CD14-positive monocyte (primary cell): ENCODE data around the gene FBXW4. TPM values are rescaled to one million over a fixed set of nuclear protein-coding genes. Genes with fewer than 3 reads are reported as not detected.

ENCODE experiments used
- DNase-seq, 3 donors: peaks; one replicate each; pipeline ENCODE4 v3.0.0-alpha.2; 2011 to 2022
- H2AFZ ChIP-seq: 2 replicates; pipeline ENCODE4 v1.6.0; 2012; ENCODE audit warnings: mild to moderate bottlenecking, low read depth, low read length, inconsistent platforms; ENCODE audit not compliant: insufficient read depth, poor library complexity, severe bottlenecking
- H3K27ac ChIP-seq, 2 donors: 1 replicate in 1 of 2; 2 replicates in 1 of 2; pipeline ENCODE4 v1.5.1; 2012 to 2013; ENCODE audit warnings: low read length in 2 of 2, control low read depth in 1 of 2, inconsistent platforms in 1 of 2, low read depth in 1 of 2, mild to moderate bottlenecking in 1 of 2
- H3K27me3 ChIP-seq, 2 donors: one replicate each; pipeline versions ENCODE4 v1.6.0 to v1.6.1; 2011 to 2013; ENCODE audit warnings: low read length in 2 of 2; ENCODE audit not compliant: control insufficient read depth in 2 of 2, insufficient read depth in 2 of 2
- H3K36me3 ChIP-seq, 2 donors: replicated peaks in 1 of 2; 1 replicate in 1 of 2; 2 replicates in 1 of 2; pipeline versions ENCODE4 v1.5.1 to v1.6.1; 2012 to 2013; ENCODE audit warnings: low read length in 2 of 2, control low read depth in 1 of 2, inconsistent platforms in 1 of 2, mild to moderate bottlenecking in 1 of 2; ENCODE audit not compliant: insufficient read depth in 2 of 2, control insufficient read depth in 1 of 2
- H3K4me1 ChIP-seq, 2 donors: 1 replicate in 1 of 2; 2 replicates in 1 of 2; pipeline versions ENCODE4 v1.5.1 to v1.6.1; 2012 to 2013; ENCODE audit warnings: low read length in 2 of 2, control low read depth in 1 of 2, inconsistent platforms in 1 of 2, mild to moderate bottlenecking in 1 of 2, moderate library complexity in 1 of 2; ENCODE audit not compliant: insufficient read depth in 2 of 2, control insufficient read depth in 1 of 2
- H3K4me2 ChIP-seq: replicated peaks from 2 replicates; pipeline ENCODE3; 2012; ENCODE audit warnings: low read length, moderate library complexity, mild to moderate bottlenecking; ENCODE audit not compliant: poor library complexity, severe bottlenecking; ENCODE audit errors: extremely low read depth
- H3K4me3 ChIP-seq, 3 experiments: fragments of 200-600 bp in 1 of 3; sonication (generic) in 1 of 3; replicated peaks in 1 of 3; 1 replicate in 2 of 3; 2 replicates in 1 of 3; pipeline ENCODE4 v1.5.1; 2011 to 2013; ENCODE audit warnings: low read length in 3 of 3, mild to moderate bottlenecking in 3 of 3, control low read depth in 2 of 3, low read depth in 2 of 3, inconsistent platforms in 1 of 3, moderate library complexity in 1 of 3
- H3K79me2 ChIP-seq: 2 replicates; pipeline ENCODE4 v1.6.0; 2012; ENCODE audit warnings: mild to moderate bottlenecking, control low read depth, inconsistent platforms, low read length, moderate library complexity; ENCODE audit not compliant: insufficient read depth
- H3K9ac ChIP-seq: 2 replicates; pipeline ENCODE4 v1.6.0; 2017; ENCODE audit warnings: low read length, mild to moderate bottlenecking; ENCODE audit not compliant: insufficient read depth, poor library complexity, severe bottlenecking
- H3K9me3 ChIP-seq, 2 donors: replicated peaks in 1 of 2; 1 replicate in 1 of 2; 2 replicates in 1 of 2; pipeline versions ENCODE4 v1.5.1 to v1.6.1; 2012 to 2013; ENCODE audit warnings: low read length in 2 of 2, control low read depth in 1 of 2; ENCODE audit not compliant: control insufficient read depth in 1 of 2, insufficient read depth in 1 of 2
- H4K20me1 ChIP-seq: 2 replicates; pipeline ENCODE4 v1.6.0; 2012; ENCODE audit warnings: mild to moderate bottlenecking, low read length, control low read depth, moderate library complexity; ENCODE audit not compliant: insufficient read depth
- H3K27ac Mint-ChIP-seq, 7 donors: one replicate each; pipeline ENCODE4 v1.8.0; 2020; ENCODE audit warnings: mild to moderate bottlenecking in 7 of 7, mixed read lengths in 7 of 7, moderate library complexity in 6 of 7, inconsistent platforms in 2 of 7
- H3K27me3 Mint-ChIP-seq, 3 donors: one replicate each; pipeline ENCODE4 v1.8.0; 2021 to 2022; ENCODE audit warnings: low read depth in 3 of 3, mild to moderate bottlenecking in 3 of 3, mixed read lengths in 3 of 3, moderate library complexity in 3 of 3, inconsistent platforms in 1 of 3
- H3K36me3 Mint-ChIP-seq, 2 donors: one replicate each; pipeline ENCODE4 v1.8.0; 2020; ENCODE audit warnings: mixed read lengths in 2 of 2, inconsistent platforms in 1 of 2, mild to moderate bottlenecking in 1 of 2
- H3K4me1 Mint-ChIP-seq: one replicate; pipeline ENCODE4 v1.8.0; 2020; ENCODE audit warnings: mild to moderate bottlenecking, mixed read lengths
- H3K4me3 Mint-ChIP-seq, 2 donors: one replicate each; pipeline ENCODE4 v1.8.0; 2020; ENCODE audit warnings: mild to moderate bottlenecking in 2 of 2, mixed read lengths in 2 of 2, moderate library complexity in 1 of 2
- H3K9me3 Mint-ChIP-seq, 7 donors: one replicate each; pipeline ENCODE4 v1.8.0; 2020 to 2022; ENCODE audit warnings: mixed read lengths in 7 of 7, mild to moderate bottlenecking in 6 of 7, moderate library complexity in 6 of 7, inconsistent platforms in 2 of 7
- CTCF ChIP-seq: fragments of 200-600 bp; IDR thresholded peaks from one replicate; pipeline ENCODE4 v1.8.0; 2022; ENCODE audit warnings: antibody characterized with exemption, mild to moderate bottlenecking
- WGBS: methylation state at CpG from one replicate; pipeline ENCODE4 v1.1.5; 2013; ENCODE audit warnings: missing lambda C conversion rate; ENCODE audit not compliant: insufficient coverage; 5-methylcytosine and 5-hydroxymethylcytosine counted together
- intact Hi-C, 2 donors: fragments of 100-400 bp; cut with micrococcal nuclease; formaldehyde crosslinking; loops; one replicate each; pipeline versions ENCODE4 v1.15.0 to v1.15.1; 2023
- polyA plus RNA-seq, 3 donors: library from polyadenylated mRNA; depleted of rRNA in 1 of 3; unstranded in 2 of 3; stranded (reverse) in 1 of 3; fragments of 300-500 nt in 2 of 3; fragments of >200 nt in 1 of 3; fragmentation: Illumina TruSeq in 2 of 3; gene quantifications; 1 replicate in 2 of 3; 2 replicates in 1 of 3; pipeline ENCODE4 v1.2.3, GENCODE V29; 2012 to 2021

FBXW4 gene
- polyA plus RNA-seq, 3 donors: 1.1 to 30.8 (median 1.8) TPM

- no peaks in the 10 kb centered on the region for H3K4me1 ChIP-seq
- H3K27me3 ChIP-seq: peaks cover 0 to 4% of the 10 kb centered on the region in 2 donors
- Mint-ChIP-seq H3K4me1 (peaks cover 2% of the 10 kb centered on the region), H3K27ac (no peak overlapping the region), H3K9me3 (peaks cover 0 to 5% (median 0%) of the 10 kb centered on the region in 7 donors), H3K27me3 (peaks cover 15 to 28% (median 17%) of the 10 kb centered on the region in 3 donors), H3K36me3 (no peaks in the 10 kb centered on the region), H3K4me3 (no peak overlapping the region)
- WGBS: 94% methylated on average over 3 of the region's 10 CpGs
- H3K4me2 ChIP-seq: no peak overlapping the region
- no peaks in the 10 kb centered on the region for H3K36me3 ChIP-seq
- no peak overlapping the region for H3K9ac ChIP-seq
- no peak overlapping the region for H3K27ac ChIP-seq
- H3K4me3 ChIP-seq: no peak overlapping the region
- no peaks in the 10 kb centered on the region for H4K20me1 ChIP-seq
- no peaks in the 10 kb centered on the region for H3K9me3 ChIP-seq
- H3K79me2 ChIP-seq: no peaks in the 10 kb centered on the region
- intact Hi-C loops: no loop called here
- no peak for TF ChIP-seq CTCF
- H2AFZ ChIP-seq: no peak overlapping the region
- no peak for DNase-seq
These were observed 22.1 kb upstream of the FBXW4 start for GRCh38 chr10:101716891-101717659.

- no peak overlapping the region for H3K27ac Mint-ChIP-seq
- H3K36me3 Mint-ChIP-seq: no peaks in the 10 kb centered on the region
- Histone ChIP-seq H3K9ac (no peak overlapping the region), H3K4me2 (no peak overlapping the region), H3K27ac (no peak overlapping the region), H3K36me3 (no peaks in the 10 kb centered on the region), H3K4me1 (no peaks in the 10 kb centered on the region), H3K4me3 (no peak overlapping the region), H3K79me2 (no peaks in the 10 kb centered on the region), H2AFZ (no peak overlapping the region), H3K9me3 (no peaks in the 10 kb centered on the region), H4K20me1 (no peaks in the 10 kb centered on the region), H3K27me3 (peaks cover 3 to 10% of the 10 kb centered on the region in 2 donors)
- H3K27me3 Mint-ChIP-seq: peaks cover 18 to 24% (median 20%) of the 10 kb centered on the region in 3 donors
- peaks cover 0 to 2% (median 0%) of the 10 kb centered on the region in 7 donors for H3K9me3 Mint-ChIP-seq
- H3K4me1 Mint-ChIP-seq: peaks cover 7% of the 10 kb centered on the region
- intact Hi-C loops: no loop called here
- DNase-seq: no peak
- no CpG with 5 or more reads among the region's 2 CpGs for WGBS
- no peak overlapping the region for H3K4me3 Mint-ChIP-seq
- TF ChIP-seq CTCF: no peak
These were observed 18.0 kb upstream of the FBXW4 start for GRCh38 chr10:101712997-101713396.
